Mucosa of rectum (tissue), 2 donors: ENCODE data around the gene ZAP70.
A peak's percentile ranks its signal among the peaks of the same experiment; 100 is the strongest.
"Not testable (repeated sequence)": the region's sequence is repeated elsewhere in the genome, so short reads cannot be mapped to it uniquely, and the experiment has no call there.

Experiments used
- H3K27ac ChIP-seq, 2 donors: one replicate each; pipeline ENCODE4 v1.7.0; 2013; ENCODE audit warnings: inconsistent platforms in 2 of 2, low read depth in 2 of 2, low read length in 2 of 2
- H3K27me3 ChIP-seq, 2 donors: one replicate each; pipeline ENCODE4 v1.7.0; 2013; ENCODE audit warnings: low read length in 2 of 2; ENCODE audit not compliant: control insufficient read depth in 2 of 2, insufficient read depth in 2 of 2
- H3K36me3 ChIP-seq, 2 donors: one replicate each; pipeline ENCODE4 v1.7.0; 2013; ENCODE audit warnings: low read length in 2 of 2; ENCODE audit not compliant: control insufficient read depth in 2 of 2, insufficient read depth in 2 of 2
- H3K4me1 ChIP-seq, 2 donors: one replicate each; pipeline ENCODE4 v1.7.0; 2013; ENCODE audit warnings: low read length in 2 of 2, mild to moderate bottlenecking in 1 of 2; ENCODE audit not compliant: control insufficient read depth in 2 of 2, insufficient read depth in 2 of 2
- H3K4me3 ChIP-seq, 2 donors: one replicate each; pipeline ENCODE4 v1.7.0; 2013; ENCODE audit warnings: low read length in 2 of 2
- H3K9ac ChIP-seq, 2 donors: one replicate each; pipeline ENCODE4 v1.7.0; 2013; ENCODE audit warnings: low read length in 2 of 2, low read depth in 1 of 2, mild to moderate bottlenecking in 1 of 2
- H3K9me3 ChIP-seq, 2 donors: one replicate each; pipeline ENCODE4 v1.7.0; 2013; ENCODE audit warnings: low read length in 2 of 2; ENCODE audit not compliant: control insufficient read depth in 2 of 2
- donor health status: healthy.
- donor health status: Normal muscosa, but diverticular disease.

ZAP70 gene

DNA sequence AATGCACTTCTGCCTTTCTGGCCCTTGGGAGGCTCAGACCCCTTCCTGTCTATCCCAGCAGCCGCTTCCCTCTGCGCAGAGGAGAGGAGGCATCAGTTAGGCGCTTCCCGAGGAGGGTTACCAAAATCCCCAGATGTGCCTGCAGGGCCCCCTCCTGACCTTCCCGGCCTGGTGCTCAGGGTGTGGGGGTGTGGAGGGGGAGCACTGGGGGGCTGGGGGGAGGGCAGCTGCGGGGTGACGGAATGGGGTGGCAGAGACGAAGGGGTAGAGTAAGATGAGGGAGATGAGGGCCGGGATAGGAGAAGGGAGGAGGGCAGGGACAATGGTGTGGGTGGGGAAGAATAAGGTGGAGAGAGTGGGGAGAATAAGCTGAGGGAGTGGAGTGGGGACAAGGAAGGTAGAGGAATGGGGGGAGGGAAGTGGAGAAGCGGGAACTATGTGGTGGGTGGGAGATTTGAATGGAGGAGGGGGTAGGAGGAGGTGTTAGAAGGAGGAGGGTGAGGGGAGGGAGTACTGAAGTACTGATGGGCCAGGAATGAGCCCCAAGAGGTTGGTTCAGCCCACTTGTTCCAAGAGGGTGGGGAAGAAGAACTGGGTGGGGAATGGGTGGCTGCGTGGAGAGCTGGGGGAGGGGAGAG lies 6.5 kb upstream of the ZAP70 start:
- Histone ChIP-seq H3K4me1 (peaks cover 0 to 9% of the 10 kb centered on the region in 2 donors), H3K4me3 (no peak overlapping the region), H3K9me3 (no peaks in the 10 kb centered on the region), H3K36me3 (no peaks in the 10 kb centered on the region), H3K27me3 (no peaks in the 10 kb centered on the region), H3K27ac (no peak overlapping the region), H3K9ac (no peak overlapping the region)

DNA sequence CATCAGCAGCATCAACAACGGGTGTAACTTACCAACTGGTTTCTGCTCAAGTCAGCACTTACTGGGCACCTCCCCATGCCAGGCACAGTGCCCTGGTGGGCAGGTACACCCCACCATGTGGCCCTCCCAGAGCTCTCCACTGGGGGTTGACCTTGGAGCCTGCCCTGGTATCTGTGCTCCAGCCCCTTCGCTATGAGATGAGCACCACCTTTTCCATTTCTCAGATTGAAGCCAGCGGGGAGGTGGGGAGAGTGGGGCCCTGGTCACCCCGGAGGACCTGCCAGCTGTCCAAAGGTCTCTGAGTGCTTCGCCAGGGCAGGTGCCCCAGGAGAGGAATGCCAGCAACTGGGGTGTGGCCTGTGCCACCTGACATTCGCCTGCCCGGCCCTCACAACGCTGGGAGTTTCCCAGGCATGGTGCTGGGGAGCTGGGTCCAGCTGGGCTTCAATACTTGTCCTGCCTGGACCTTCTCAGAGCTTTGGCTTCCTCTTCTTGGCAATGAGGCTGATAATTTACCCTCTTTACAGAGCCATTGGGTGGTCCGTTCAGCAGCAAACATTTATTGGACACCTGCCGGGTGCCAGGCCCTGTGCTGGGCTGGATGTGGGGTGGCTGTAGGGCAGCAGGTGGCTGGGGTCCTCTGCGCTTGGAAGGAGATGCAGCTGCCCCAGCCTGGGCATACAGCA lies 5.9 kb upstream of the ZAP70 start:
- Histone ChIP-seq H3K9me3 (no peaks in the 10 kb centered on the region), H3K27me3 (no peaks in the 10 kb centered on the region), H3K27ac (no peak overlapping the region), H3K4me1 (peaks cover 0 to 9% of the 10 kb centered on the region in 2 donors), H3K9ac (no peak overlapping the region), H3K36me3 (no peaks in the 10 kb centered on the region), H3K4me3 (no peak overlapping the region)

DNA sequence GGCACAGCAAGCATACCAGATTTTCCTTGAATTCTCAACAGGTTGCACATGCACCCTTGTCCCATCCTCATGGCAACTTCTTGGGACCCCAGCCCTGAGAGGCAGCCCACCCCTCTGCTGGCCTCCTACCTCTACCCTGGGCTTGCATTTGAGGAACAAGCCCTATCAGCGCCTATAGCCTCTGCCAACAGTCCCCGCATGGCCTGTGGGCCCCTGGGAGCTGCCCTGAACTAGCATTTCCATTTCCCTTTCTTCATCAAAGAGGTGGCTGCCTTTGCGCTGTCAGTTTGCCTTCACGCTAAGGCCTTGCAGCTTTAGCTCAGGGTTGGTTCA lies 5.4 kb upstream of the ZAP70 start:
- Histone ChIP-seq H3K4me3 (no peak overlapping the region), H3K9ac (no peak overlapping the region), H3K4me1 (peaks cover under 1 to 9% of the 10 kb centered on the region in 2 donors), H3K36me3 (no peaks in the 10 kb centered on the region), H3K27ac (no peak overlapping the region), H3K27me3 (no peaks in the 10 kb centered on the region), H3K9me3 (no peaks in the 10 kb centered on the region)

DNA sequence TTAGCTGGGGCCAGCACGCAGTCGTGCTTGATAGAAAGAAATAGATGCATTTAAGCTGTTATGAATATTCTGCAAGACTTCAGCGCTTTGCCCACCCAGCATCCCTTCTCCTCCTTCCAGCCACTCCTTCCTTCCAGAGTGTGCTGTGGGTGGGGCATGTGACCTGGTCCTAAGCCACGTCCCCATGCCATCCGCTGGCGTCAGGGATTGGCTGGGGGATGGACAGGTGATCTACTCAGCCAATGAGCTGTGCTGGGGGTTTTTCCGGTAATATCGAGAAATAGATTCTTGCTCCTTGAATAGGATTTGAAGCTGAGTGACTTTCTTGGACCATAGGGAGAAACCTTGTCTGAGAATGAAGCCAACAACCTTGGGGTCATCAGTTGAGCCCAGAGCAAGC lies 4.8 kb upstream of the ZAP70 start:
- H3K36me3 ChIP-seq, result no peaks in the 10 kb centered on the region
- no peak overlapping the region for H3K4me3 ChIP-seq
- H3K9ac ChIP-seq, result no peak overlapping the region
- H3K27me3 ChIP-seq, result no peaks in the 10 kb centered on the region
- no peak overlapping the region for H3K27ac ChIP-seq
- peaks cover 2 to 9% of the 10 kb centered on the region in 2 donors for H3K4me1 ChIP-seq
- no peaks in the 10 kb centered on the region for H3K9me3 ChIP-seq

DNA sequence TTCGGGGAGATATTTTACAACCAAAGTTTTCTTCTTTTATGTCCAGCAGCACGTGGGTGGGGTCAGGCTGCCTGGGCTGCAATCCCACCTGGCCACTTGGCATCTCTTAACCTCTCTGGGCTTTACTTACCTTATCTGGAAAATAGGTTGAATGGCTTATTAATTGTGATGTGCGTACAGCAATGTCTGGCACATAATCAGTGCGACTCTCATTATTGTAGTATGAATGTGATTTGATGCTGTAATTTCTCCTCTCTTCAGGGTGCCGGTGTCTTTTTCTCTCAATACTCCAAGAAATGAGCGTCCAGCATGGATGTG lies 2.0 kb upstream of the ZAP70 start:
- no peak overlapping the region for H3K4me3 ChIP-seq
- H3K27ac ChIP-seq, result no peak overlapping the region
- H3K9ac ChIP-seq, result no peak overlapping the region
- H3K27me3 ChIP-seq, result no peaks in the 10 kb centered on the region
- no peaks in the 10 kb centered on the region for H3K9me3 ChIP-seq
- no peaks in the 10 kb centered on the region for H3K36me3 ChIP-seq
- H3K4me1 ChIP-seq, result peaks cover 2 to 9% of the 10 kb centered on the region in 2 donors

DNA sequence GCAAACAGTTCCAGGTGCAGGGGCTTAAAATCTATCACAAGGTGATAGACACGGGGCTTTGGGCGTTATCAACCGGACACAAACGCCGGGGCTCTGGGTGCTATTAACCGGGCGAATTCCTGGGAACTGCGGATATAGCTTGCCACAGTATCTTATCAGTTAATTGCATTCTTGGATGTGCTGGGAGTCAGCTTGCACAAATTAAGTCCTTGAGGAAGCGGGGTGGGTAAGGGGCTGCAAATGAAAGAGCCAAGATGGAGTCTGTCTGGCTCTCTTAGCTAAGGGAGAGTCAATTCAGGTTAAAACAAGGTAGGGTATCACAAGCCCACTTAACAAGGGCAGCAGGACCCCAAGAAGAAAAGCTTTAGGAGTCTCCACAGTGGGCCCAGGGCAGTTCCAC lies 1.2 kb upstream of the ZAP70 start:
- H3K4me1 ChIP-seq, H3K27me3 ChIP-seq, H3K9me3 ChIP-seq, H3K36me3 ChIP-seq, H3K27ac ChIP-seq, H3K9ac ChIP-seq, H3K4me3 ChIP-seq: not testable (repeated sequence)

DNA sequence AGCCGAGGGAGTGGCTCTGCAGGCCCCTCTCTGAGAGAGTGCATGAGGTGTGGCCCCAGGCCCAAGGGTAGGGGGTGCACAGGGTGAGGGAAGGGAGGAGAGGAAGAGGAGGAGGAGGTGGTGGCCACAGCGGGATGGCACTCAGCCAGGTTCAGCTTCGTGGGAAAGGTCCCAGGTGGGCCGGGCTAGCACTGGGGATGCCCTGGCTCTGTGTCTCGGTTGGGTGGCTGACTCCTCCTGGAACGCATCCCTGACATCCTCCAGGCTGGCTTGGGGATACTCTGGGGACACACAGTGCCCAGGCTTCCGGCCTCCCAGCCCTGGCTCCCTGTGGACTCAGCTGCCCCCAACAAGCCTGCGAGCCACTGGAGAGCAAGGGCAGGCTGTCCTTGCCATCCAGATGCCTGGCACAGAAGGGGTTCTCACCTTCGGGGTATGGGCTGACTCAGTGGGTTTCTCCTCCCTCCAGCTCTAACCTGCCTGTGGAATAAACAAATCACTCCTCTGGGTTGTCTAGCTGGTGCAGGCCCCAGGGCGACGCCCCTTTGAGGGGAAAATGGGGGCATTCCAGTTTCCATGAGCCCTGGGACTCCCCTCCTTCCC lies 582 bp upstream of the ZAP70 start:
- peak overlapping the region in 1 of 2 donors; percentile 9 for H3K27ac ChIP-seq

DNA sequence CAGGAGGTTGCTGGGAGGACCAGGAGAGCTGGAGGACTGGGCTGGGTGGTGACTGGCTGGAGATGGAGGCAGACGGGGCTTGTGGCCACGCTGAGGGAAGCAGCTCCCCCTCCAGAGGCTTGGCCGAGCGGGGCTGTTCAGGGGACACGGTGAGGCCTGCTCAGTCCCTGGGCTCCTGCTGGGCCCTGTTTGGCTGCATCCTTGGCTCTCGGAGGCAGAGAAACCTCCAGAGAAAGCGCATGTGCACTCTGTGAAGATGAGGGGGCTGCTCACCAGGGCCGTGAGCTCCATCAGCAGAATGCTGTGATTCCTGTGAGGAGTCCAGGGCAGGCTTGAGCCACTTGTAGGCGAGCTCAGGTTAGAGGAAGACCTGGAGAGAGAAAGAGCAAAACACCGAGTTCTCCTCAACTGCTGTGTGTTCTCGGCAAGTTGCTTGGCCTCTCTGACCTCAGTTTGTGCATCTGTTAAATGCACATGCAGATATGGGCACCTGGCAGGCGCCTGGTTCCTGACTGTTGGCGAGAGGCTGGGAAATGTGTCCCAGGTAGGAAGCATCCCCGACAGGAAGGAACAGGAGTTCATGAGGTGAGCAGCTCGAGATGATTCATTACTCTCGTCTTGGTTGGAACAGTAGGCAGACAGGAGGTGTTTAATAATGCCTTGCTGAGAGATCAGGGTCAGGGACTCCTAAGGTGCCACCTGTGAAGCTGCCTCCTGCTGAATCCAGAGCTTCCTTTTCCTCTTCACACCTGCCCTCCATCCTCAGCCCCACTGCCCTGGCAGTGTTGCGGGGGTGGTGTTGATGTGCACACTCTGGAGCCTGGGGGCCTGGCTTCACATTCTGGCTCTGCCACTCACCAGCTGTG lies 941 bp downstream of the ZAP70 start:
- peak overlapping the region; percentile 18 to 56 for H3K27ac ChIP-seq
- no peaks in the 10 kb centered on the region for H3K27me3 ChIP-seq
- H3K36me3 ChIP-seq, result no peaks in the 10 kb centered on the region
- peak overlapping the region; percentile 23 to 56 for H3K9ac ChIP-seq
- peak overlapping the region; percentile 44 to 63 for H3K4me3 ChIP-seq
- H3K9me3 ChIP-seq, result no peaks in the 10 kb centered on the region
- peaks cover 0 to 2% of the 10 kb centered on the region in 2 donors for H3K4me1 ChIP-seq

More for the DNA sequence above, 582 bp upstream of the ZAP70 start:
- H3K27me3 ChIP-seq, result no peaks in the 10 kb centered on the region
- H3K9ac ChIP-seq, result no peak overlapping the region
- H3K36me3 ChIP-seq, result no peaks in the 10 kb centered on the region
- peaks cover 2 to 3% of the 10 kb centered on the region in 2 donors for H3K4me1 ChIP-seq
- H3K9me3 ChIP-seq, result no peaks in the 10 kb centered on the region
- H3K4me3 ChIP-seq, result peak overlapping the region in 1 of 2 donors; percentile 63

DNA sequence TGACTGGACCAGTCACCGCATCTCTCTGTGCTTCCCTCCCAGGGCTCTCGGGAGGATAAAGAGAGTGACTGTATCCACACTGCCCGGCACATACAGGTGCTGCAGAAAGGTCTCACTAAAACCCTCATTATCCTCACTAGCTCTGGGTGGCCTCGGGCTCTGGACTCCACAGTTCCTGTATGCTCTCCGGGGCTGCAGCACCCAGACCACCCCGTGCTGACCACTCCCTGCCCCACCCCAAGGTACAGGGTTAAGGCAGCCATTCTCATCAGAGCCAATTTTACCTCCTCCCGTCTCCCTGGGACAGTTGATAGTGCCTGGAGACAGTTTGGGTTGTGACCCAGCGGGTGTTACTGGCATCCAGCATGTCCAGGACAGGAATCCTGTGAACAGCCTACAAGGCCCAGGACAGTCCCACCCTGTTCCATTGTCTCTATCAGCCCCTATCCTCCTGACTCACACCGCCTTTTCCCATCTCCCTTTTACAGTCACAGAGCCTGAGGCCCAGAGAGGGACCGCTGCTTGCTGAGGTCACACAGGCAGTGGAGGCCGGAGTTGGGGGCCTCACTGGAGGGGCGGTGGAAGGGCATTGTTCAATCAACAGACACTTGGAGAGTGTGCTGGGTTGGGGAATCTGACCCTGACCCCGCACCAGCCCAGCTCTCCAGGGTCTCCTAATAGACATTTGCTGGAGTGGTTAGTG lies 1.7 kb downstream of the ZAP70 start:
- no peak overlapping the region for H3K9ac ChIP-seq
- H3K27ac ChIP-seq, result no peak overlapping the region
- no peaks in the 10 kb centered on the region for H3K27me3 ChIP-seq
- no peaks in the 10 kb centered on the region for H3K36me3 ChIP-seq
- peaks cover 0 to 2% of the 10 kb centered on the region in 2 donors for H3K4me1 ChIP-seq
- H3K9me3 ChIP-seq, result no peaks in the 10 kb centered on the region
- H3K4me3 ChIP-seq, result peak overlapping the region; percentile 13 to 17
